HUDEP-2 (cell line): ENCODE results near the gene PLCH2.
A peak's percentile ranks its signal among the peaks of the same experiment; 100 is the strongest.

ENCODE experiments used
- DNase-seq, 76 experiments: peaks; one replicate each; lab custom pipeline; 2025; ENCODE audit not compliant: unreplicated experiment in 76 of 76; lab: John Stamatoyannopoulos, UW

PLCH2 gene

GRCh38 chr1:2460203-2460602 lies 15.9 kb upstream of the PLCH2 start:
- DNase-seq: no peak

GRCh38 chr1:2460996-2461751 lies 14.9 kb upstream of the PLCH2 start:
- no peak for DNase-seq

DNA sequence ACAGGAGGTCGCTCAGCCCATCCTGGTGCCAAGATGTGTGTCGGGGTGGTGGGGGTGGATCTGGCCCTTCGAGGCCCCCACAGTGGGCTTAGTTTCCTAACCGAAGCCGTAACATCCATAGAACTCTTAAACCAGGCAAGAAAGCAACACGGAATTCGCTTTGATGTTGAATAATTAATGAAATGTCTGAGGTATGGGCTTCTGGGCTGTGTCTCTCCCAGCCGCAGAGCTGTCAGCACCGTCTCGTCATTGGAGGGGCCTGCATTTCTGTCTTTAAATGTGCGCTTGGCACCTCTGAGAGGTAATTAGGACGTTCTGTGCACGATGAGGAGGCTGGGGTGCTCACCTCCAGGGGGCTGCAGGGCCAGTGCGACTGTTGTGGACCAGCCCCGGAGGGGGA lies 13.3 kb upstream of the PLCH2 start:
- no peak for DNase-seq

GRCh38 chr1:2463396-2463795 lies 12.7 kb upstream of the PLCH2 start:
- no peak for DNase-seq

DNA sequence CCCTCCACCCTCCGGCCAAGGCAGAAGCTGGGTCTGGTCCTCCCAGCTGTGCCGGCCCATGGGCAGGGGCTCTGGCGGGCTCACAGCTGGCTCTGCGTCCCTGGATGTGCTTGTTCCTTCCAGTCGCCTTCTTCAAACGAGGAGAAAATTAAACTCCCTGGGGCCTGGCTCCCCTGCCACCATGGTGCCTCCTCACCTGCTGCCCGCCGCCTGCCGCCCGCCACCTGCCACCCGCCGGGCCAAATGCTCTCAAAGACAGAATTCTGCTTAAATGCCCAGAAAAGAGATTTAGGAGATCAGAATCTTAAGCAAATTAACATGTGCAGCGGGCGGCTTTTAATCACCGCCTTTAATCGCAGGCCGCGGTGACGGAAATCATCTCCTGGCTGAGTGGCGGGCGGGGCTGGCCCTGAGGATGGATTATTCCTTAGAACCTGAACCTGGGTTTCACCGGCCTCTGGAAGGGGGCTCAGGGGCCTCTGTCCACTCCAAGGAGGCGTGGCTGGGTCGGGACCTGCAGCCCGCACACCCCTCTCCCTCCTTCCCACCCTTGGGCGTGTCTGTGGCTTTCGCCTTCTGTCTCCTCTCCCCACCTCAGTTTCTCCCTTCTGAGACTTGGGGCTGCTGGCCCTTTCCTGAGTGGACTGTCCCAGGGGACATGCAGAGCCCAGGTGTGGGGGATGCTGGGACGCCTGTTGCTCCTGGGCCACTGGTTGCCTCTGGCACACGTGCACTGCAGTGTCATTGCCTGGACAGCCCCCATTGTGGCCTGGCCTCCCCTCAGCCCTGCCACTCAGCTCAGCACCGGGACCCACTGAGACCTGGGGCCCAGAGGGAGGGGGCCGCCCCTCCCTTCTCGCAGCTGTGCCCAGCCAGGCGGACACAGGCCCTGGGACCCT lies 10.5 kb upstream of the PLCH2 start:
- no peak for DNase-seq

- DNase-seq: no peak
Measured at GRCh38 chr1:2466270-2466665, 9.8 kb upstream of the PLCH2 start.

GRCh38 chr1:2466958-2467554 lies 9.0 kb upstream of the PLCH2 start:
- DNase-seq: peak in 1 of 76 experiments; percentile 12

DNA sequence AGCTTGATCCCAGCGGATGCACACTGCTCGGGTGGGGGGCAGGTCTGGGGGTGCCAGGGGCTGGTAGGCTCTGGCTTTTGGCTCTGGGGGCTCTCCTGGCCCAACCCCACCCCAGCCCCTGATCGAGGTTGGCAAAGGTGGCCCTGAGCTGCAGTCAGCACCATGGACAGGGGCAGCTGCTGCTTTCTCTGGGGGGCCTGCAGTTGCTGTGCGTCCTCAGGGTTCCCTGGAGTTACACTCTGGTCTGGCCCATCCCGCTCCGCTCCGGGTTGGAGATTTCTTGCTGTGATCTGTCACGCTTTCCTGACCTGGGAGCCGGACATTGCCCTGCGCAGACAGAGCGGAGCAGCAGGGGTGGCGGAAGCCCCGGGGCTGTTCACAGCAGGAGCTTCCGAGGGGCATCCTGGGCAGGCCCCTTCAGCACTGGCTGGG lies 8.0 kb upstream of the PLCH2 start:
- DNase-seq: peak in 17 of 76 experiments; percentile 6 to 51 (median 17)

- no peak for DNase-seq
Measured at GRCh38 chr1:2468540-2468939, 7.5 kb upstream of the PLCH2 start.

DNA sequence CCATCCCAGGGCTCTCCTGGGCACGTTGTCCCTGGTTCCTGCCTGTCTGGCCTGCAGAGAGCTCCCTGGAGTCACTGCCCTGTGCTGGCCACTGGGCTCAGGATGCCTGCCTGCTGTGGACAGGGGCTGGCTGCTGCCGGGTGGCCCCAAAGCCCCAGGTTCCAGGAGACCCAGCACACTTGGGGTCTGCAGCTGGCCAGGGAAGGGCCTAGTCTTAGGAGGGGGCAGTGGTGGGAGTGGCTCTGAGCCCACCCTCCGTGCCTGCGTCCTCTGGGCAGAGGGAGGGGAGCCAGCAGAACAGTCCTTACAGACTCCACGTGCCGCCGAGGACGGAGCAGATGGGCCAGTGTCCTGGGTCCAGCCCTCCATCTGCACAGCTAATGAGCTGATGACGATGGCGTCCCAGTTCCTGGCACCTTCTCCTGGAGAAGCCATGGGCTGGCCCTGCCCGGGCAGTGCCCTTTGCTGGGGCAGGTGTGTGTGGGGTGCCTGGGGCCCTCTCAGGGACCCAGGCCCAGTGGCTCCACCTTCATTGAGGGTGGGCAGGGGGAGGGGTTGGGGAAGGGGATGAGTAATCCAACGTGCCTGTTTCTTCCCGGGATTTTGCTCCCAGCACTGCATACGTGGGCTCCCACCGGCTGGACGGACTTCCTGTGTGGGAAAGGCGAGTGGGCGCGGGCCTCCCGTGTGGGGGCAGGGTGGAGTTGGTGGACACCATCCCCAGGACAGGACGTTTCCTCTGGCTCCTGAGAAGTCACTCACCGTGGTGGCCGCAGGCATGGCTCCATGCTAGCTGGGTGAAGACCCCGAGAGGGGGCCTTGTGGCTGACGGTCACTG lies 6.8 kb upstream of the PLCH2 start:
- DNase-seq: no peak

DNA sequence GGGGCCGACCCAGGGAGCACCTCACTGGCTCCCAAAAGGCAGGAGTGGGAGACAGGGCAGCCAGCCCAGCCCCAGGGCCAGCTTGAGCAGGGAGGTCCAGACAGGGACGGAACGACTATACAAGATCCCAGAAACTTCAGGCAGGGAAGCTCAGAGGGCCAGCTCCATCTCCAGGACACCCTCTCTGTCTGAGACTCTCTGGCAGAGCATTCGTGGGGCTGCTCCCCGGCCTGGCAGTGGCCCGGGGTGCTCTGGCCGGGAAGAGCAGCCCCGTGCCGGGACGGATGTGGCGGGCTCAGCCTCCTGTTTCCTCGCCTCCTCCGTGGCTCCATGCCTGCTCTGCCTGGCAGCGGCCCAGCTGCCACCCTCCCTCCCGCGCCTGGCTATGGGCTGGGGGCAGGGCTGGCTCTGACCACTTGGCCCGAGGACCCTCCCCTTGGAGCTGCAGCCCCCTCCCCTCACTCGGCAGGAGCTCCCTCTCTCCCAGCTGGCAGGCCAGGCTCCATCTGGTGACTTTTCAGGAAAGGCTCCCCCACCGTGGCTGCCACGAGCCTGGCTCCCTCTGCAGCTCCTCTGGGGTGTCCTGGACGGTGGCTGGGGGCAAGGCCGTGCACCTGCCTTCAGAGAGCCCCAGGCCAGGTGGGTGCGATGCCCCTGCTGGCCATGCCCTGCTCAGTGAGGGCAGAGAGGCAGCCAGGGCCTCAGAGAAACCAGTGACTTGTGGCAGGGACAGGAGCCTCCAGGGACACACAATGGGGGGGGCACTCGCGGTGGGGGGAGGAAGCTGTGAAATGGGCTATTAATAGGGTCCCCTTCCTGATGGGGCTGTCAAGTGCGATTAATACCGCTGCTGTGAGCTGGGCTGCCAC lies 5.6 kb upstream of the PLCH2 start:
- no peak for DNase-seq

- no peak for DNase-seq
Measured at GRCh38 chr1:2471159-2471471, 5.0 kb upstream of the PLCH2 start.

- no peak for DNase-seq
Measured at GRCh38 chr1:2471587-2472001, 4.5 kb upstream of the PLCH2 start.

GRCh38 chr1:2472109-2472508 lies 4.0 kb upstream of the PLCH2 start:
- no peak for DNase-seq

GRCh38 chr1:2472561-2473177 lies 3.4 kb upstream of the PLCH2 start:
- no peak for DNase-seq

DNA sequence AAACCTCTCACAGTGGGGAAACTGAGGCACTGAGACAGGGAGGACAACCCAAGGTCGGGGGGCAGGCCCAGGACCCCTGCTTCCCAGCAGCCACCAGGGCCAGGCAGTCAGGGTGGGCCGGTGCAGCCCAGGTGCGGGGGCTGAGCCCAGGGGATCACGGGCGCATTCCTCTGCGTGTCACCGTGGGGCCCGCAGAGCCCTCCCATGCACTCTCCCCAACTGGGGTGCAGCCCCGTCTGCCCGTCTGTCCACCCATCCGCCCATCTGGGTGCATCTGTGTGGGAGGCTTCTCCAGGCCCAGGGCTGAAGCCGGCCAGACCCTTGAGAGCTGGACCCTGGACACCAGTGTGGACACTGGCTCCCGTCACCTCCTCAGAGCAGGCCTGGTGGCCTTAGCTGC lies 2.9 kb upstream of the PLCH2 start:
- DNase-seq: no peak

DNA sequence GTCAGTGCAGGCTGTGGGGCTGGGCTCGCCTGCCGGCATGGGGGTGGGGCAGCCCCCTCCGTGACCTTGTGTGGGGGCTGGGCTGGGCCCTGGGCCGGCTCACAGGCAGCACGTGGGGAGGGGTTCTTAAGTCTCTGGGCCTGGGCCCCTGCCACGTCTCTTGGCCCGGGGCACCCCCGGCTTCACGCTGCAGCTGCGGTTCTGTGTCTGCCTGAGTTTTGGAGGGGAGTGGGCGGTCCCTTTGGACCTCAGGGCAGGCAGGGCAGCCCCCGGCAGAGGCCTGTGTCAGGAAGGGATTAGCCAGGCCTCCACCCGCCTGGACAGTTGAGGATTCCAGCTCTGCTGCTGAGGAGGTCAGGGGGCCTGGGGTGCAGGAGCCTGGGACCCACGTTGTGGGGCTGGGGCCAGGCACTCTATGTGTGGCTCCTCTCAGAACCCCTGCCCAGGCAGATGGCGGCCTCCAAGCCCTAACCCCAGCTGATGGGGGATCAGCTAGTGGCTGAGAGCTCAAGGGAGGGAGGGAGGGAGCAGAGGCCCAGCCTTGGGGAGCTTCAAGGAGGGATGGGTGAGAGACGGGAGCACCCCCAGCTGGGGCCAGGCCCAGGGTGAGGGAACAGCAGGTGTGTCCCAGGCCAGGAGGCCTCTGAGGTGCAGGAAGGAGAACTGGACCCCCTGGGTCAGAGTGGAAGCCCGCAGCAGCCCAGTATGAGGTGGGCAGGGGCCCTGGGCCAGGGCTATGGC lies 1.8 kb upstream of the PLCH2 start:
- no peak for DNase-seq

DNA sequence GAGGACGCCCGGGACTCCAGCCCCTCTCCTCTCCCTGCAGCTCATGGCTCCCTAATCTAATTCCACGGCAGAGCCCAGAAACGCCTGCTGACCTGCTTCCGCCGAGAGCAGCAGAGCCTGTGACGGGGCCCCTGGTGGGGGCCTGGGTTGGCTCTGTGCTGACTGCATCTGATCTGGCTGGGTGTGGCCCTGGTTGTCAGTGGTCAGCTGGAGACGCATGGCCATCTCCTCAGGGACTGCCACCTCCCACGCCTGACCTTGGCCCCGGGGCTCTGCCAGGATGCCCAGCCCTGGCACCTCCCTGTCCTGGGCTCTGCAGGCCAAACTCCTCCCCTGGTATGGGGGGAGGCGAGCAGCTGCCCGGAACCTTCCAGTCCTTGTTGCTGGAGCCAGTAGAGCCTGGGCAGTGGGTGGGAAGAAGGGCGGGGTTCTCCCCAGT lies 1.1 kb upstream of the PLCH2 start:
- DNase-seq: peak in 4 of 76 experiments; percentile 19 to 47 (median 28)

- no peak for DNase-seq
Measured at GRCh38 chr1:2475571-2475970, 518 bp upstream of the PLCH2 start.
